HG02870 (cell line): ENCODE results near the gene FMO2.

Source experiments
- ATAC-seq: cut with Tn5 transposase; IDR thresholded peaks from one replicate; pipeline ENCODE4 v1.9.1; 2021; ENCODE audit warnings: mild to moderate bottlenecking, moderate library complexity; ENCODE audit not compliant: unreplicated experiment

FMO2 gene

DNA sequence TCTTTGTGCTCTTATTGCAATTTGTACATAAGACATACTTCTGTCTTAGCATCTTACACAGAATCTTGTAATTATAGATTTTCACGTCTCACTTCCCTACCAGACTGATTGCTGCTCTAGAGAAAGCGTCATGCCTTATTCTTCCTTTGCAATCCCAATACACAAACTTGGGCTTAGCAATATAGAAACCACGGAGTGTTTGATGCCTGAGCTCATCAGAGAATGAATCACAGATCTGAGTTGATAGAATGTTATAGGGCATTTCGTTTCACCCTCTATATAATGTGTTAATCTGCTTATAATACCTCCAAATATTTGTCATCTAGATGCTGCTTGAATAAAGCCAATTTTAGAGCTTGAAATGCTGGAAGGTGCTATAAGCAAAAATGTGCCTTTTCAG, 69.8 kb downstream of the FMO2 start:
- ATAC-seq, result no peak

DNA sequence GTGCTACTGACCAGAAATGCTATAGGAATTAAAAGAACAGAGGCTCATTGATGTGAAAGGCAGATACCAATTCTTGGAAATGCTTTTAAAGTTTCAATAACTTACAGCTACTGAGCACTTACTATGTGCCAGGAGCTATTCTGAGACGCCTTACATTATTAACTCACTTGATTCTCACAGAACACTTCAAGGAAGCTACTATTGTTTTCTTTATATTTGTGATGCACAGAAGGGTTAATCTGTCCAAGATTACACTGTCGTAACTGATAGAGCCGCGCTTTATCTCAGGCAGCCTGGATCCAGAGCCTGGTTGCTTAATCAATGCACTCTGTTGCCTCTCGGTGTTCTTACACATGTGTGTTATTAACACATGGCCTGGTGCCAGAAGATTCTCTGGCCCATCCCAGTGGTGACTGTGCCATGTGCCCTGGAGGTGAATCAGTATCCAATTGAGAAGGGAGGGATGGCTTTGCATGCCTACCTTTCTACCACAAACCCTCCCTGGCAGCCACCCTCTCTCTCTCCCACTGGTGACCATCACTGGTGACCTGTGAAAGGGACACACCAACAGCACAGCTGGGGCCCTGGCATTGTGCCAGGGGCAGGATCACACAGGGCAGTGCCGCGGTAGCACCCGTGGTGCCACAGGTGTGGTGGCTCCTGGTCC, 72.0 kb downstream of the FMO2 start:
- ATAC-seq, result no peak

DNA sequence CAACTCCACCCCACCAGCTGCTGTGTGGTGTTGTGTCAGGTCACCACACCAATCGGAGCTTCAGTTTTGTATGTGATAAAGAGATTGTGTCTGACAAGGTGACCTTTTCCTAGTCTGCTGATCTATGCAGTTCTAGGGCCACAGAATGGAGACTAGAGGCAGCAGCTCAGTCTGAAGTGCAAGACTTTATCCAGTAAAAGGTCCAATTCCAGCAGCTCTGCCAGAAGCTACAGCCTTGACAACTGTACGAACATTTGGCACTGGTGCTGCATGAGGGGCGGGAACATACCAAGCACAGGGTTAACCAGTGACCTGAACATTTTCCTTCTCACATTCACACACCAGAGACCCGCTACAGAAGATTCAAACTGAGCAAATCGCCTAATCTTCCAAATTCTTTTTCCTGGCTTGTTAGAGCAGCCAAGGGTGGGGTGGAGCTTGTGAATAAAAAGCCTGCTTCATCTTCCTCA, 72.5 kb downstream of the FMO2 start:
- ATAC-seq, result no peak

DNA sequence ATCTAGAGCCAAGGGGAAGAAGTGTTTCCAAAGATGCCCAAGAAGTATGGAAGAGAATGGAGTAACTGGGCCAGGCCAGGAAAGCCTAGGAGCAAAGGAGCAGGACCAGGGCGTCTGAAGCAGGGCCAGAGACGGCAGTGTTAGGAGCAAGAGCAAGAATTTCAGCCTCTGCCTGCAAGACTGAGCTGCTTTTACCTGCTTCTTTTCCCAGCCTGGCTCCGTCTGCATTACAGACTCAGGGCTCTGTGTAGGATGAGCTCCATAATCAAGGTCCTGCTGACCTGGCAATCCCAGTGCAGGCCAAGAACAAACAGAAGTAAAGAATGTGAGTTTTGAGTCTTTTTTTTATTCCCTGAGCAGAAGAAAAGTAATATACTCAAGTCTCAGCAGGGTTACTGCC, 73.3 kb downstream of the FMO2 start:
- no peak for ATAC-seq

DNA sequence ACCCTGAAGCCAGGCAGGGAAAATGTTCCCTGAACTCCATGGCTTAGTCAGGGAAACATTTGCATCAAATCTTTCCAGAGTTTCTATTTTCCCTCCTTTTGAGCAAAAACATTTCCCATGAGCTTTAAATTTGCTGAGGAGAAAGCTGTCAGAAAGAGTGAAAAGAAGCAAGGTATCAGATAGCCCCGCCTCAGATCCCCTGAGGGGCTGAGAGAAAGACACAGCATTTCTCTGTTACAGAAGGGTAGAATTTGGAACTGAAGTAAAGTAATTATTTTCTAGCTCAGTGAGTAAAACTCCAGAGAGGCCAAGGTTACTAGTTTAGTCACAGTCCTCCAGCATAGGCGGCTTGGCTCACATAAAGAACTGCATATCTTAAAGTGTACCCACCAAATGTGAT, 73.8 kb downstream of the FMO2 start:
- no peak for ATAC-seq
